Measurements from ENCODE around the gene TXNRD1.

DNA sequence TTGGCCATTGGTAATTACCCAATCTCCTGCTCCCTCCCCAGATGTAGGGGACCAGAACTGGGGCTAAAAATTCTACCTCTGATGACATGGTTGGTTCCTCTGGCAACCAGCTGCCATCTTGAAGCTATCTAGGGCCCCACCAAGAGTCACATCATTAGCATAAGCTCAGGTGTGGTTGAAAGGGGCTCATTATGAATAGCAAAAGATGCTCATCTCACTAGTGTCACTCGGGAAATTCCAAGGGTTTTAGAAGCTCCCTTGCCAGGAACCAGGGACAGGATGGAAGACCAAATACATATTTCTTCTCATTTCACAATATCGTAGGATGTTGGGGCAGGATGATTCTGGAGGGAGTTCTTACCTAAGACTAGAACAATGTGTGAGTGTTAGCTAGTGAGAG lies 126.6 kb downstream of the TXNRD1 start:
- TF ChIP-seq, protein P1, sequence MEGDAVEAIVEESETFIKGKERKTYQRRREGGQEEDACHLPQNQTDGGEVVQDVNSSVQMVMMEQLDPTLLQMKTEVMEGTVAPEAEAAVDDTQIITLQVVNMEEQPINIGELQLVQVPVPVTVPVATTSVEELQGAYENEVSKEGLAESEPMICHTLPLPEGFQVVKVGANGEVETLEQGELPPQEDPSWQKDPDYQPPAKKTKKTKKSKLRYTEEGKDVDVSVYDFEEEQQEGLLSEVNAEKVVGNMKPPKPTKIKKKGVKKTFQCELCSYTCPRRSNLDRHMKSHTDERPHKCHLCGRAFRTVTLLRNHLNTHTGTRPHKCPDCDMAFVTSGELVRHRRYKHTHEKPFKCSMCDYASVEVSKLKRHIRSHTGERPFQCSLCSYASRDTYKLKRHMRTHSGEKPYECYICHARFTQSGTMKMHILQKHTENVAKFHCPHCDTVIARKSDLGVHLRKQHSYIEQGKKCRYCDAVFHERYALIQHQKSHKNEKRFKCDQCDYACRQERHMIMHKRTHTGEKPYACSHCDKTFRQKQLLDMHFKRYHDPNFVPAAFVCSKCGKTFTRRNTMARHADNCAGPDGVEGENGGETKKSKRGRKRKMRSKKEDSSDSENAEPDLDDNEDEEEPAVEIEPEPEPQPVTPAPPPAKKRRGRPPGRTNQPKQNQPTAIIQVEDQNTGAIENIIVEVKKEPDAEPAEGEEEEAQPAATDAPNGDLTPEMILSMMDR (IDR thresholded peaks at IDR 0.05), result no peak
- TF ChIP-seq POLR2A (IDR thresholded peaks at IDR 0.05), result no peak

Measured in thyroid gland (tissue), 4 donors.